Measurements from ENCODE around the gene NXPH1.

- TF ChIP-seq CTCF (conservative IDR thresholded peaks at IDR 0.05; ENCODE audit: low read depth, low read length) (no peak), EZH2 (IDR thresholded peaks at IDR 0.05; ENCODE audit: borderline replicate concordance, low read depth, low read length, poor library complexity, severe bottlenecking) (no peak)
Measured at GRCh38 chr7:8455426-8455825, 22.0 kb downstream of the NXPH1 start.

Measured in A673 (cell line).